H1 (cell line): ENCODE results near the gene ADGRB3.

Experiments
- CBX5 ChIP-seq: fragments of 300-800, 300-1000 bp; sonication (generic); IDR thresholded peaks from 2 replicates; pipeline ENCODE4 v1.7.1; 2016; ENCODE audit warnings: antibody characterized with exemption, low read length, low read depth
- CEBPB ChIP-seq: IDR thresholded peaks from 2 replicates; pipeline ENCODE4 v1.6.1; 2012; ENCODE audit warnings: low read depth, low read length
- CTCF ChIP-seq, 3 experiments: IDR thresholded peaks; 1 replicate in 2 of 3; 2 replicates in 1 of 3; pipeline versions ENCODE4 v1.5.1 to v1.6.1; 2011; ENCODE audit warnings: low read length in 3 of 3, mild to moderate bottlenecking in 3 of 3, inconsistent platforms in 2 of 3, low read depth in 1 of 3, moderate library complexity in 1 of 3; ENCODE audit not compliant: insufficient read depth in 1 of 3; ENCODE audit errors: control extremely low read depth in 1 of 3
- MAFK ChIP-seq: IDR thresholded peaks from 2 replicates; pipeline ENCODE4 v1.6.1; 2012; ENCODE audit warnings: low read depth, mild to moderate bottlenecking, improper control_type of control experiment, low read length
- POLR2AphosphoS5 ChIP-seq: IDR thresholded peaks from 2 replicates; pipeline ENCODE4 v1.6.1; 2011; ENCODE audit warnings: low read depth, low read length
- SP1 ChIP-seq: IDR thresholded peaks from 2 replicates; pipeline ENCODE4 v1.6.1; 2011; ENCODE audit warnings: low read depth, low read length
- TAF7 ChIP-seq: optimal IDR thresholded peaks from 2 replicates; pipeline ENCODE3; 2011; ENCODE audit warnings: low read depth, mild to moderate bottlenecking, inconsistent platforms, low read length, moderate library complexity, borderline replicate concordance
- TBP ChIP-seq: IDR thresholded peaks from 2 replicates; pipeline ENCODE4 v1.6.1; 2011; ENCODE audit warnings: low read depth, low read length, improper control_type of control experiment
- ZNF274 ChIP-seq: IDR thresholded peaks from 2 replicates; pipeline ENCODE4 v1.7.0; 2012; ENCODE audit warnings: low read length, borderline replicate concordance; ENCODE audit errors: extremely low read depth

- TF ChIP-seq POLR2AphosphoS5 (no peak), SP1 (no peak), CTCF (IDR thresholded peaks at IDR 0.05; ENCODE audit: control extremely low read depth in 1 of 3, insufficient read depth in 1 of 3, low read depth in 1 of 3, low read length in 3 of 3) (no peak), CEBPB (no peak), ZNF274 (no peak), TAF7 (no peak), TBP (no peak), MAFK (no peak), CBX5 (no peak)
Observed at GRCh38 chr6:69072796-69073195, 437.7 kb downstream of the ADGRB3 start.
